KOPT-K1 (cell line): ENCODE measurements around the gene ARHGEF38.
"Not testable (repeated sequence)": the region's sequence is repeated elsewhere in the genome, so short reads cannot be mapped to it uniquely, and the experiment has no call there.

Experiments used
- H3K27ac ChIP-seq: fragments of 200-600 bp; sonication (generic); 2 replicates; pipeline ENCODE4 v1.5.1; 2016; ENCODE audit warnings: antibody characterized with exemption, mild to moderate bottlenecking, low read depth, low read length; ENCODE audit not compliant: poor library complexity, severe bottlenecking
- H3K36me3 ChIP-seq: fragments of 200-600 bp; sonication (generic); 2 replicates; pipeline ENCODE4 v1.5.1; 2017; ENCODE audit warnings: antibody characterized with exemption, mild to moderate bottlenecking, low read length, moderate library complexity; ENCODE audit not compliant: insufficient read depth
- H3K9me3 ChIP-seq: fragments of 200-600 bp; sonication (generic); 2 replicates; pipeline ENCODE4 v1.5.1; 2017; ENCODE audit warnings: antibody characterized with exemption, low read length, mild to moderate bottlenecking; ENCODE audit not compliant: insufficient read depth, poor library complexity, severe bottlenecking

The ARHGEF38 gene

DNA sequence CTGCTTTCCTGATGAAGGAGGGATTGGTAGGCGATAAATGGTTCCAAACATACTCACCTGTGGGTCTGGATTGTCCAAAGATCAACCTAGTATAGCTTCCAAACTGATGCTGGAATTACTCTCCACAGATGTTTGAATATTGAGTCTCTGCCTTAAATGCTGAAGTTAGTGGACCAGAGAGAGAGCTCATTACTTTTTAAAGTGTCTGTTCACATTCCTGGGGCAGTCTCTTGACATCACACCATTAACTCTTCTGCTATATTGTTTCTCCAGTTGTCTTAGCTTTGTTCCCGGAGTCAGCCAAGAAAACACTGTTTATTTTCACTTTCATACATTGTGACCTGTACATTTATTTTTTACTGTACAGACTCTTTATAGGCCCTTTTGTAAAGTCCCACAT lies 35.4 kb downstream of the ARHGEF38 start:
- no peak overlapping the region for H3K27ac ChIP-seq
- H3K36me3 ChIP-seq: no peaks in the 10 kb centered on the region
- no peaks in the 10 kb centered on the region for H3K9me3 ChIP-seq

DNA sequence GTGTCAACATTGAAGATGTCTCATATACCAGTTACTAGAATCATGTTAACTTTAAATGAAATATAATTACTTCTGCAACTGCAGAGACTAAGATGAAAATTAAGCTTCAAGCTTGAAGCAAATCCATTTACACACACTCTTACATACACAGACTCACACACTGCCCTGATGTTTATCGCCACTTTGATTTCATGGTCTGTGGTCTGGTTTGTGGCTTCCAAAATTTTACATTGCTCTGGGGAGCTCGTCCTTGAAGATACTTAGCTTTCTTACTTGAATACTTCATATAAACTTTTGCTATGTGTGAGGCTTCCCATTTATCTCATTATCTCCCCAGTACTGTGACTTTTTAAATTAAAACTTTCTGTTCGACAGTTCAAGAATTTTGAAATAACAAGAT lies 35.8 kb downstream of the ARHGEF38 start:
- no peaks in the 10 kb centered on the region for H3K9me3 ChIP-seq
- H3K36me3 ChIP-seq: no peaks in the 10 kb centered on the region
- no peak overlapping the region for H3K27ac ChIP-seq

GRCh38 chr4:105591573-105591972 lies 39.2 kb downstream of the ARHGEF38 start:
- Histone ChIP-seq H3K27ac (no peak overlapping the region), H3K9me3 (no peaks in the 10 kb centered on the region), H3K36me3 (no peaks in the 10 kb centered on the region)

- Histone ChIP-seq H3K9me3 (no peaks in the 10 kb centered on the region), H3K27ac (no peak overlapping the region), H3K36me3 (no peaks in the 10 kb centered on the region)
Observed at GRCh38 chr4:105594099-105595010, 41.9 kb downstream of the ARHGEF38 start.

DNA sequence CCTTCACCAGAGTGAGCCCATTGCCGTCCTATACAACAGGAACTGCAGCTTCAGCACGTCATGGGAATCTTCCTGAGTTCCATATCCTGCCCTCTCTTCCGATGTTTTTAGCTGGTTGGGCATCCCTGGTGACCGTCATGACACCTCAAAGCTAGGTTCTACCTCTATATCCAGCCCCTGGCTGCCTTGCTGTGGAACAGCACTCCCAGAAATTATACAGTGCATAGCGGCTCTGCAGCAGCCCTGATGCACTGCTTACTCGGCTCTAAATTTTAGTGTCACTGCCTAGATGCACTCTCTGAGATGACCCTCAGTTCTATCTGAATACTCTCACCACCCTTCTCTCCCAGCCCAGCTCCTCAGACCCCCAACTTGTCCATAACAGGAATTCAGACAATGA lies 44.3 kb downstream of the ARHGEF38 start:
- no peaks in the 10 kb centered on the region for H3K36me3 ChIP-seq
- no peaks in the 10 kb centered on the region for H3K9me3 ChIP-seq
- H3K27ac ChIP-seq: no peak overlapping the region

GRCh38 chr4:105598052-105598451 lies 45.6 kb downstream of the ARHGEF38 start:
- no peaks in the 10 kb centered on the region for H3K9me3 ChIP-seq
- no peak overlapping the region for H3K27ac ChIP-seq
- H3K36me3 ChIP-seq: no peaks in the 10 kb centered on the region

DNA sequence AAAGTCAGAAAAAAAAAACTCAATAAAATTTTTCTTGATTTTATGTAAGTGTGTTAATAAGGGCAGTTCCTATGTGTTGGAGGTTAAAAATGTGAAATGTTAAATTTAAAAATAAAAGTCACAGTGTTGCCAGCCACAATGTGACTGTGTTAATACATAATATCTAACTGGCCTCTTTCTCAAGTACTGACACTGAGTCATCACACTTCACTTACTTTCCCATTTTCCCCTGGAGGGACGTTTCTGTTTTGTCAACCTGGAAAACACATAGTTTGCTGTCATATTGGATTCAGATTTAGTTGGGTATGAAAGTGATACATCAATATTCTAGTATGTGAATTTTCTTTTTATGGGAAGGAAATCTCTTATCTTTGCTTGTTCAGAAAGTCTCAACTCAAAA lies 46.4 kb downstream of the ARHGEF38 start:
- Histone ChIP-seq H3K27ac (no peak overlapping the region), H3K36me3 (no peaks in the 10 kb centered on the region), H3K9me3 (no peaks in the 10 kb centered on the region)

DNA sequence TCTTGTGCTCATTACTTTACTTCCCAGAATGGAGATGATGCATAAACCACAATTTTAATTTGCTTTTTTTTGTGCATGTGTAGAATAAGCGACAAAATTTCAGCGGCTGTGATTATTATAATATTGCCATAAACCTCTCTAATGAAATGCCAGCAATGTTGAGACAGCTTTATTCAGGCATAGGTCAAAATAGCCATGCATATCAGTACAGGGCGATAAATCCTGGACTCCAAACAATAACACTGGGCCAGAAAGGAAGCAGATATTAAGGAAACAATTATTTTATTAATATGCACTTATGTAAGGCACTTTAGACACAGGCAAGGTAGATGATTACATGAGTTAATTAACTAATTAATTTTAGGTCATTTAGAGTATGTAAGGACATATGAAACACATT lies 47.1 kb downstream of the ARHGEF38 start:
- no peaks in the 10 kb centered on the region for H3K9me3 ChIP-seq
- no peaks in the 10 kb centered on the region for H3K36me3 ChIP-seq
- H3K27ac ChIP-seq: no peak overlapping the region

GRCh38 chr4:105599932-105600655 lies 47.7 kb downstream of the ARHGEF38 start:
- Histone ChIP-seq H3K36me3 (no peaks in the 10 kb centered on the region), H3K27ac (no peak overlapping the region), H3K9me3 (no peaks in the 10 kb centered on the region)

- Histone ChIP-seq H3K27ac (no peak overlapping the region), H3K9me3 (no peaks in the 10 kb centered on the region), H3K36me3 (no peaks in the 10 kb centered on the region)
Observed at GRCh38 chr4:105600951-105601350, 48.5 kb downstream of the ARHGEF38 start.

DNA sequence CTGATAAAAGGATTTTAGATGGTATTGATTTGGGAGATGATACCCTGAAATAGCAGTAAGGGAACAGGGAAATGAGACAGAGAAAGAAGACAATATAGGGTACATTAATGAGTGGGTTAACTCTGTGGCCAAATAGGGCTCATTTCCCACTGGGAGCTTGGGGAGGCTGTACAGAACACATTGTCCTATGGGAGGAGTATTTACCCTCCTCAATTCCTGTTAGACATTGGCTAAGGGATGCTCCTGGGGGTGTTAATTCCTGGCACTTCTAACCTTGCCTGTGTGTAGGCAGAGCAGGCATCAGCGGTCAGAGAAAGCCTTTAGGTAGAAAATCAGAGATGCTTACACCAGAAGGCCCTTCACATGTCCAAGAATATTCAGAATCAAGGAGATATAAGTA lies 49.0 kb downstream of the ARHGEF38 start:
- Histone ChIP-seq H3K9me3 (no peaks in the 10 kb centered on the region), H3K36me3 (no peaks in the 10 kb centered on the region), H3K27ac (no peak overlapping the region)

DNA sequence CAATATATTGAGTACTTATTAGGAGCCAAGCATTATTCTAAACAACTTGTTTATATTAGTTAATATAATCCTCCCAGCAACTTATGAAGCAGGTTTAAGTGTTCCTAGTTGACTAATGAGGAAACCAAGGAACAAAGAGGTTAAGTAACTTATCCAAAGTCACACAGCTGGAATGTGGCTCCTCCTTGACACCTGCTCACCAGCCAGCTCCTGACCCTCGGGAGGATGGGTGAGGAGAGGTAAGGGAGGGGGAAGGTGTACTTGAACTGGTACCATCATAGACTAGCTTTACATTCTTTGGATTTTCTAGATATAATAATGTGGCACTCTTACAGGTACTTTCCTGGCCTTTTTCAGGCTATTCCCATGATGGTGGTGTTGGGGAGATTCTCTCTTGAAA lies 50.7 kb downstream of the ARHGEF38 start:
- no peak overlapping the region for H3K27ac ChIP-seq
- H3K36me3 ChIP-seq: no peaks in the 10 kb centered on the region
- H3K9me3 ChIP-seq: no peaks in the 10 kb centered on the region

- Histone ChIP-seq H3K27ac (no peak overlapping the region), H3K9me3 (no peaks in the 10 kb centered on the region)
Observed at GRCh38 chr4:105605493-105605892, 53.1 kb downstream of the ARHGEF38 start.

DNA sequence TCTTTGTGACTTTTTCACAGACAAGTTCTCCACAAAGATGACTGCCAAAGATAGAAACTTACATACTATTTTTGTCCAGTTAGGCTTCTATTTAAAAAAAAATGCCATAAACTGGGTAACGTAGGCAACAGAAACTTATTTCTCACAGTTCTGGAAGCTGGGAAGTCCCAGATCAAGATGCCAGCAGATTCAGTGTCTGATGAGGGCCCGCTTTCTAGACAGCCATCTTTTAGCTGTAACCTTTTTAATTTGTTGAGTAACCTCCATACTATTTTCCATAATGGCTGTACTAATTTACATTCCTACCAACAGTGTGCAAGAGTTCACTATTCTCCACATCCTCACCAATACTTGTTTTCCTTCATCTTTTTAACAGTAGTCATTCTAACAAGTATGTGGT lies 55.5 kb downstream of the ARHGEF38 start:
- H3K36me3 ChIP-seq: no peaks in the 10 kb centered on the region
- H3K9me3 ChIP-seq: no peaks in the 10 kb centered on the region
- no peak overlapping the region for H3K27ac ChIP-seq

More at GRCh38 chr4:105605493-105605892, 53.1 kb downstream of the ARHGEF38 start:
- no peaks in the 10 kb centered on the region for H3K36me3 ChIP-seq

GRCh38 chr4:105609819-105610218 lies 57.4 kb downstream of the ARHGEF38 start:
- not testable (repeated sequence) for H3K36me3 ChIP-seq, H3K9me3 ChIP-seq, H3K27ac ChIP-seq
